GM21390 (cell line): ENCODE results near the gene ACO2.
"Not testable (repeated sequence)": the region's sequence is repeated elsewhere in the genome, so short reads cannot be mapped to it uniquely, and the experiment has no call there.

Experiments used
- ATAC-seq: cut with Tn5 transposase; IDR thresholded peaks from one replicate; pipeline ENCODE4 v1.9.1; 2021; ENCODE audit not compliant: unreplicated experiment

Gene ACO2

GRCh38 chr22:41447435-41448188 is 21.3 kb upstream of the ACO2 start:
- no peak for ATAC-seq

GRCh38 chr22:41448189-41448808 is 20.6 kb upstream of the ACO2 start:
- peak; percentile 55 for ATAC-seq

GRCh38 chr22:41458161-41458728 is 10.7 kb upstream of the ACO2 start:
- no peak for ATAC-seq

- ATAC-seq: no peak
Observed at GRCh38 chr22:41459431-41459830, 9.5 kb upstream of the ACO2 start.

- not testable (repeated sequence) for ATAC-seq
Observed at GRCh38 chr22:41460071-41460470, 8.8 kb upstream of the ACO2 start.

- ATAC-seq: no peak
Observed at GRCh38 chr22:41461901-41462300, 7.0 kb upstream of the ACO2 start.

- ATAC-seq: no peak
Observed at GRCh38 chr22:41469218-41469851, 418 bp downstream of the ACO2 start.

GRCh38 chr22:41470886-41471285 is 2.0 kb downstream of the ACO2 start:
- ATAC-seq: no peak

GRCh38 chr22:41471568-41471967 is 2.7 kb downstream of the ACO2 start:
- ATAC-seq: no peak

- no peak for ATAC-seq
Observed at GRCh38 chr22:41474872-41475451, 6.0 kb downstream of the ACO2 start.

- ATAC-seq: no peak
Observed at GRCh38 chr22:41478473-41478872, 9.6 kb downstream of the ACO2 start.

- no peak for ATAC-seq
Observed at GRCh38 chr22:41478891-41479521, 10.1 kb downstream of the ACO2 start.

- no peak for ATAC-seq
Observed at GRCh38 chr22:41479671-41480396, 10.9 kb downstream of the ACO2 start.

- ATAC-seq: no peak
Observed at GRCh38 chr22:41480397-41480735, 11.4 kb downstream of the ACO2 start.

GRCh38 chr22:41481131-41481830 is 12.4 kb downstream of the ACO2 start:
- no peak for ATAC-seq

GRCh38 chr22:41481925-41482318 is 13.0 kb downstream of the ACO2 start:
- ATAC-seq: no peak

- ATAC-seq: no peak
Observed at GRCh38 chr22:41482319-41482935, 13.5 kb downstream of the ACO2 start.

GRCh38 chr22:41485033-41485432 is 16.1 kb downstream of the ACO2 start:
- ATAC-seq: no peak
